ENCODE data around the gene HES6.

HES6 gene

DNA sequence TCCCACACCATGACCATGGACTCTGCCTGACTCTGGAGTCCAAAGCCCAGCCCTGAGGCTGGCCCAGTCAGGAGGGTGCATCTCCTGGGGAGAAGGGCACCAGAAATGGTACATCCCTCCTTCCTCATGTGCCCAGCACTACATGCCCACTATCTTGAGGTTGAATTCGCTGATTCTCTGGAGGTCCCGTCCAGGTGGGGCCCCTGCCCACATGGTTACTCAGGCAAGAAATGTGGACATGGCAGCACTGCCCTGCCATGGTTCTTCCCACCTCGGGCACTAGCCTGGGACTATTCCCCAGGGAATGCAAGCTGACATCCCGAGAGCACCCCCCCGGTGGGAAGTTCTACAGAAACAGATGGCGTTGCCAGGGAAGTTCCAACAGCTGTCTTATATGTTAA, 15.3 kb upstream of the HES6 start:
- no peak for DNase-seq

DNA sequence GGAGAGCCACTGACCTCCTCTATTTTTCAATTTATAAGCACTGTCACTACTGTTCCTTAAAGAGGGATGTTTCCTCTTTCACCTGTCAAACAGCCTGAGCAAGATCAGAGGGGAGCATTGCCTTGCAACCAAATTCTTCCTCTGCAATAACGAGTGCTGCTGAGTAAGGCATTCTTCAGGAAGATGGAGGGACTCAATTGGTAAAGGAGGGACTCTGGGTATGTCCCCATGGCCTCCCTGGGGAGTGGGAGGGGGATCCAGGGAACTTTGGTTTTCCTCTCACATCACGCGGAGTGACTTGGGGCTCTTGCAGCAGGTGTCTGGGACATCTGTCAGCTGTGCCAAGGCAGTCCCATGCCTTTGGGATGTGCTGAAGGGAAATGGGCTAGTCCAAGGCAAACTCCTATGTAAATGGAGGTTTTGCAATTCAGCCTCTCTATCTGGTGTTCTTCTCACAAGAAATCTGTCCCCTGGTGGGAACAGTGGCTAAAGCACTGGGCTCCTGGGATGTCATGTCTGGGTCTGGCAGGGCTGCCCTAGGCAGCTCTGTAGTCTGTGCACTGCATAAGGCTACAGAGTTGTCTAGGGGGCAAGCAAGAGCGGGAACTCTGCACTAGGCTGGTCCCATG, 14.4 kb upstream of the HES6 start:
- DNase-seq: no peak

DNA sequence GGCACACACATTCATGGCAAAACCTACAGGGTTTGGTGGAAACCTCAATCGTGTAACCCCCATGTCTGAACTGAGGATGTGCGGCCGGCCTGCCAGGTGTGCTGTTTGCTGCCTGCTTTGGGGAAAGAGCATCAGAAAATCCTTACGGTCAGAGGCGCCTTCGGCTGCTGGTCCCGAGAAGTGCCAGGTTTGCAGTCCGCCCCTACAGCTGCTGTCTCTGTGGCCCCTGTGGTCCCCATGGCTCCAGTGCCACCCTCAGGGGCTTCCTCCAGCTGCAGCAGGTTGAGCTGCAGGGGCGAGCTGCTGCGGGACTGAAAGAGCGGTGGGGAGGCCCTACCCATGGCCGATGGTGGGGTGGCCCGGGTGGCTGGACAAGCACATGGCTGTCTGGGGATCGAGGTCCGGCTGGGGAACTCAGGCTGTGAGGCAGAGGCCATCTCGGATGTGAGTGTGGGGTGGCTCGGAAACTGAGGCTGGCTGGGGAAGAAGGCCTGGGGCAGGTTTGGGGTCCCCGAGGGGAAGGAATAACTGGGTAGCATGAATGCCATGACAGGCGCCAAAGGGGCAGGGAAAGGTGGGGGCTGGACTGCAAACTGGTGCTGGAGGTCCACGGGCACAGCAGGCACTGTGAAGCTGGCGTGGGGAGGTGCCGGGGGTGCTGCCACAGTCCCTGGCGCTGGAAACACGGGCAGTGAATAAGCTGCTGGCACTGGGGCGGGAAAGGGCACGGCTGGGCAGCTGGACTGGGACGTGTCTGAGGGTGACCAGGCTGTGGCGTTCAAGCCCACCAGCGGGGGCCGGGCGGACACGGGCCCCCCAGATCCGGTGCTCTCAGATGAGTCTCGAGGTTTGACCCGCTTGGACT, 13.2 kb upstream of the HES6 start:
- no peak for DNase-seq

DNA sequence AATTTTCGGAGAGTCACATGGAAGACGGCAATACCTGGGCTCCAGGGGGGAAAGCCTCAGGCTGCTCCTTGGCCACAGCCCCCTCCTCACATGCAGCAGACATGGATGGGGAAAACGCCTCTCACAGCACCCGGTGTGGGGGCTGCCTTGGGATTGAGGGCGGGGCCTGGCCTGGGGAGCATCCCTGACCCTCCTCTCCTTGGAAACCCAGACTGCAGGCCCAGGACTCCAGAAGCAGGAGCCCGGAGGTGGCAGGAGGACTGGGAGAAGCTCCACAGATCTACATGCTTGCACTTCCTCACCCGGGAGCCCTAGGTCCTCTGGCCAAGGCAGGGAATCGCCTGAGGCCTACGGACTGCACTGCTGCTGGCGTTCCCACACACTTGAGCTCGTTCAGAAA, 12.1 kb upstream of the HES6 start:
- no peak for DNase-seq

DNA sequence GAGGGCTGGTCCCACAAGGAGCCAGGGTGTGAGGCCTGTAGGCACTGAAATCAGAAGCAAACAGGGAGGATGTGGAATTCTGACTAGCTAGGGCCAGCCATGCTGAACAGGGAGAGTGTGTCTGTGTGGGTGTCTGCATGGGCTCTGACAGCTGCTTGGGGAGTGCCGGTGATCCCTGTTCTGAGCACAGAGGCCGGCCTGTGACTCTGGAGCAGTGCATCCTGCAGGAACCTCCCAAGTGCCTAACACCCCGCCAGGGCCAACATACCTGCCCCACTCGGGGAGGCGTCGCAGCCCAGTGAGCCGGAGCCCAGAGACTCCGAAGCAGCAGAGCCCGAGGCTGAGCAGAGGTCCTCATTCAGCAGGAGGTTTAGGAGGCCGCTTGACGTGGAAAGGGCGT, 11.5 kb upstream of the HES6 start:
- no peak for DNase-seq

DNA sequence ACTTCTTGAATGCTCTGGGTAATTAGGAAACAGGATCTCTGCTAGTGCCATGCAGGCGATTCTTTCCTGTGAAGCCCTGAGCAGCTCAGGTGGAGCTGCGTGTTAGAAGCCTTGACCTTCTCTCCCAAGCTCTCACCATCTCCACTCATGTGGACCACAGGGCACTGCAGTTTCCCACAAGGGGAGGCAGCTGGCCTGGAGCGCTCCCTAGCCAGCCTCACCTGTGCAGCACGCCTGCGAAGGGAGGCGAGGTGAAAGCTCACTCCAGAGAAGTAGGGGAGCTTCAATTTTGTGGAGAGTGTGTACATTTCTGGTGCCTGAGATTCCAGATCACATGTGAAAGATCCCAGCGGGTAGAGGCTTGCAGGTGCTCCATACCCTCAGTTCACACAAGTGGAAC, 11.1 kb upstream of the HES6 start:
- no peak for DNase-seq

DNA sequence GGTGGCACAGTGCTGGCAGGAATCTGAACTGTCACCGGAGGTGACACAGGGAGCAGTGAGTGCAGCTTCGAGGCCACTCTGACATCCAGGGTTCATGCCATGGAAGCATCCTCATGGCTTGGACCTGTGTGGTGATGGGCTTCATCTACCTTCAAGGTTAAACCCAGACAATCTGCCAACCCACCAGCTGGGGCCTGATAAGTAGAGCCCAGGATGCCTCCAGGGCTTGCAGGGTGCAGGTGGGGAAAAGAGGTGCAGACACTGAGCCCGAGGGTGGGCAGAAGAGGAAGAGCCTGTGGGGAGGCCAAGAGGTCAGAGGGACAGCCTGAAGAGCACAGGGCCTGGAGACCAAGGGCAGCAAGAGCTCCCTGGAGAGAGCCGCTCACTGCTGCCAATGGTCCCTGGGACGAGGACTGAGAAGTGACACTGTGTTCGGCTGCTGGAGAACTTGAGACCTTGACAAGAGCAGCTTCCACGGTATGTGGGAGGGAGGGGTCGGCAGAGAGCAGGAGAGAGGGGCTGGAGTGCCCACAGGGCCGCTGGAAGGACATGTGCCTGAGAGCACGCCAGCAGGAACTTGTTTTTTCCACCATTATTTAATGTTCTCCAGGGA, 8.1 kb upstream of the HES6 start:
- no peak for DNase-seq

DNA sequence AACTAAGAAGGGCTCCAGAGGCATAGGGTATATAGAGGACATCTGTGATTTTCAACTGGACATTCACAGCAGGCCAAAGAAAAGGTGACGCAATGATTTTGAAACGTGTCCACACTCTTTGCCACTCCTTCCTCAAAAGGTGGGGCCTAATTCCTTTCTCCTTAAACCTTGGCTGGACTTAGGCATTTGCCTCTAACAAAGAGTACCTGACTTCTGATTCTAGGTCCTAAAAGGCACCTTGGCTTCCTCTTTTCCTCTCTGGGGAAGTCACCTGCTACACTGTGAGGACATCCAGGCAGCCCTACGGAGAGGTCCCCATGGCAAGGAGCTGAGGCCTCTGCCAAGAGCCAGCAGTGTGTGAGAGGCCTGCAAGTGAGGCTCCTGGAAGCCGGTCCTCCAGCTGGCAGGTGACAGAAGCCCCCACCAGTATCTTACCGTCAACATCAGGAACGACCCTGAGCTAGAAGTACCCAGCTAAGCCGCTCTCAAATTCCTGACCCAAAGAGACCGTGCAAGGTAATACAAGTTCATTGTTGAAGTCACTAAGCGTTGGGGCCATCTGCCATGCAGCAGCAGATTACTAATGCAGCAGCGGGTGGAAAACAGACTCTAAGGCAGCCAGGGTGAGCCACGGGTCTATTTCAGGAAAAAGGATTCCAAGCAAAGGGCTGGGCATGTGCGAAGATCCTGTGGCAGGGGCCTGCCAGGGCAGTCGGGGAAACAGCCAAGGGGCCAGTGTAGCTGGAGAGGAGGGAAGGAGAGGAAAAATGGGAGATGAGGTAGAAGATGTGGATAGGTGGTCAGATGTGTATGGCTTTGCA, 7.4 kb upstream of the HES6 start:
- DNase-seq: no peak

DNA sequence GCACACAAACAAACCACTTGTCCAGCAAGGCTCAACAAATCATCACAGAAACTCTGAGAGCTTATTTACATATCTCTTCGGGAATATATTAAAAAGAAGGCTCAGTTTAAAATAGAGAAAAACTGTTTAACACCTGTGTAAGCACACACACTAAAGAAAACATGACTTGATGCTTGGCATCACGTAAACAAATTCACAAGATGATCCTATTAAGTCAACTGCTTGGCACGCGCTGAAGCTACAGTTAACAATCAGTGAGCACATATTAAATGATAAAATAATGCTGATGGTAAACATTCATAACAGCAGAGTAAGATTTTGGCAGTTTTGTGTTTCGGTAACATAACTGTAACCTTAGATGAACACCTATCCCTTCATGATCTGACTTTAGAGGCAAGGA, 4.3 kb upstream of the HES6 start:
- DNase-seq: no peak

DNA sequence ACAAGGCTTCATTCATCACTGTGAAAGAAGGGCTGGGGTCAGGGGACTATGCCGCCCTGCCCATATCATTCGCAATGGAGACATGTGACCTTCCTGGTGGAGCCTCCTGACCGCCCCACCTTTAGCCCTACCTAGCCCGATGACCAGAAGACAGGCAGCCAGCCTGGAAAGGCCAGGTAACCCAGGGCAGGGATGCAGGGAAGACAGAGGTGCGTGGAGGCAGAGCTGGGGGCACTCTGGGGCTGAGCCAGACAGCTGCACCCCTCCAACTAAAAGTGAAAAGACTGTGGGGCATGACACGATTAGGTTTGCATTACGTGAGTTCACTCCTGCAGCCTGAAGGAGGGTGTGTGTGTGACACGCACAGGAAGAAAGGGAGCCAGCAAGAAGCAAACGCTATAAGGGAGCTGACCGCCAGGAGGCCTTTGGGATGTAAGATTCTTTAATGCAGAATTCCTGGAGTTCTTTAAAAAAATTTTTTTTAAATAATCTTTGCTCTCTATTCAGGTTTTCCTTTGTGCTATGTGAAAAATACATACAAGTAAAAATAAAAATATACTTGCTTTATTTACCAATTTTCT, 3.7 kb upstream of the HES6 start:
- no peak for DNase-seq

DNA sequence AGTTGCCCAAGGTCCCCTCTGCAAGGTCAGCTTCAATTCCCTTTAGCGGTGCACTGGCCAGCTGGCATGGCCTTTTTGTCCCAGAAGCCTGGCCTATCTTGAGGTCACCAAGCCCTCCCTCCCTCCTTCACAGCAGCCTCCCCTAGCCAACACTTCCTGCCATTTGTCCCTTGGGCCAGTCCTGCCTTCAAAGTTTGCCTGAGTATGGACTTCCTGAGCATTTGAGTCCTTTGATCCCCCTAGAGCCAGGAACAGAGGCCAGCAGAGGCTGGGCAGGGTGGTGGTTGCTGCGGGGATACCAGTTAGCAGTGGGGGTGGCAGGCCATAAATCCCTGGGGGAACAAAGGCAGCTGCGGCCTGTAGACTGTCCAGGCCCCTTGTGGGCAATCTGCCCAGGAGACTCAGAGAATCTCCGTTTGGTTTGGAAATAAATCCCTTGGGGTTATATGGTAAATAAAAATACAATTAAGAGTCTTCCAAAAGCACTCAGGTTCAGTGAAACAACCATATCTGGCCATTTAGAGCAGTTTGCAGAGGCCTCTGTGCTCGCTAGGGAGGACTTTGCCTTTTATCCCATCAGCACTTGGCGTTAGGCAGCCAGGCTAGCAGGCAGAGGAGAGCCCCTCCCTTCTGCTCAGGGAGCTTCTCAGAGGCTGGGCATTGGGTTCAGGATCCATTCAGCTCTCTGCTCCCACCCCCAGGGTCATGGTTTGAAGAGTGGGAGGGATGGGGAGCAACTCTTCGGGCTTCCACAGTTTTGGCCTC, 3.1 kb upstream of the HES6 start:
- peak in 1 of 51 donors; percentile 7 for DNase-seq

DNA sequence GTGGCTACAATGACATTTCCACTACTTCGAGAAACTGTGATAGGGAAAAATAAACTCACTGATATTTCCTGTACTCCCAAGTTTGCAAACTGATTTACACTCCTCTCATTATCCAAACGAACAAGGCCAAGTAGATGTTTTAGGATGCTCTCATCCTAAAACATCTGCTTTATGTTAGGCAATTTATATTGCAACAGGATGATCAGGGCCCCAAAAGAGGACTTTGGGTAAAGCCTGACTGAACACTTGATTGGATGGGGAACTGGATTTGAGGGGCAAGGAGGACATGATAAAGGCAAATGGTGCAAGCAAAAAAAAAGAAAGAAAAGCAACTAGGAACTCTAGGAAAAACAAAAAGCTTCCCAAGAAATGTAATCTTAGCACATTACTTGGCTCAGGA, 2.1 kb upstream of the HES6 start:
- DNase-seq: no peak

DNA sequence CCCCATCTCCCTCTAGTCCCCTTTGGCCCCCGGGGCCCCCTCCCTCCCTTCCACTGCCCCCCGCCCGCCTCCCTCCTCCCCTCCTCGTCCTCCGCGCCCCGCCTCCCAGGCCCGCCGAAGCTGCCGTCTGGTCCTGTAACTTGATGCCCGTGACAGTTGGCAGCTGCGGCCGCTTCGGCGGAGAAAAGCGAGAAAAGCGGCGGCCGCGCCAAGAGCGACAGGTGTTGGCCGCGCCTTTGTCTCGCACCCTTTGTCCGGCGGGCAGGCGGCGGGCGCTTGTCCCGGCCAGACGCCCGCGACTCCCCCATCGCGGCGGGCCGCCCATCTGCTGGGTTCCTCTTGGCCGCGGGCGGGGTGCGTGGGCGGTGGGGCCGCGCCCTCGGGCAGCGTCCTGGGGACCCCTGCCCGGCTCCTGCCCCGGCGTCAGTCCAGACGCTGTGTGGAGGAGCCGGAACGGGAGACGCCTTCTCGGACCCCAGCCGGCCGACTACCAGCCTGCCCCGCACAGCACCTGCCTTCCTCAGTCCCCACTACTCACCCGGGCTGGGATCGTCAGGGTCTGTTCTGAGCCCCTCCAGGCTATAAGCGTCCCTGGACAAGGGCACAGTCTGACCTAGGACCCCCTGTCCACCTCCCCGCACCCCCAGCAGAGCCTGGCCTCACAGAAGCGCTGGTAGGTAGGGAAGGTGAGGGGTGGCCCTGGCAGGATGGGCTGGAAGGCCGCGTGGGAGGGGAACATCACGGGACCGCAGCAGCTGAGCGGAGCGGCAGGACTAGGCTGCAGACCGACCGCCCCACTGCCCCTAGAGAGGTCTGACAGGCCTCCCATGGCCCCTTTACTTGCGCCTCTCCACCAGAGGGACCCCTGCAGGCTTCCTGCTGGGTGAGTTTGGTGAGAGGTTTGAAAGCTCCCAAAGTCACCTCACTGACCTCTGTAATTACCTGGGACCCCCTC, 1.2 kb upstream of the HES6 start:
- DNase-seq: peak in 5 of 51 donors; percentile 12 to 32 (median 27)

DNA sequence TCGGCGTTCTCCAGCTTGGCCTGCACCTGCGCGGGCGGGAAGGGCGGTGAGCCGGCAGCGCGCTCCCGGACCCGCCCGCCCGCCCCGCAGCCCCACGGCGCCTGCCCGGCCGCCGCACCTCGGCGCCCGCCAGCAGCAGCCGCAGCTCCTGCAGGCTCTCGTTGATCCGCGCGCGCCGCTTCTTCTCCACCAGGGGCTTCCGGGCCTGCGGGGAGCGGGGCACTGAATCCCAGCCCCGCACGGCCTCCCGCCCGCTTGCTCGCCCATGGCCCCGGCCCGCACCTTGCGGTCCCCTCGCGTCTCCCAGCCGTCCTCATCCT, 335 bp downstream of the HES6 start:
- no peak for DNase-seq

DNA sequence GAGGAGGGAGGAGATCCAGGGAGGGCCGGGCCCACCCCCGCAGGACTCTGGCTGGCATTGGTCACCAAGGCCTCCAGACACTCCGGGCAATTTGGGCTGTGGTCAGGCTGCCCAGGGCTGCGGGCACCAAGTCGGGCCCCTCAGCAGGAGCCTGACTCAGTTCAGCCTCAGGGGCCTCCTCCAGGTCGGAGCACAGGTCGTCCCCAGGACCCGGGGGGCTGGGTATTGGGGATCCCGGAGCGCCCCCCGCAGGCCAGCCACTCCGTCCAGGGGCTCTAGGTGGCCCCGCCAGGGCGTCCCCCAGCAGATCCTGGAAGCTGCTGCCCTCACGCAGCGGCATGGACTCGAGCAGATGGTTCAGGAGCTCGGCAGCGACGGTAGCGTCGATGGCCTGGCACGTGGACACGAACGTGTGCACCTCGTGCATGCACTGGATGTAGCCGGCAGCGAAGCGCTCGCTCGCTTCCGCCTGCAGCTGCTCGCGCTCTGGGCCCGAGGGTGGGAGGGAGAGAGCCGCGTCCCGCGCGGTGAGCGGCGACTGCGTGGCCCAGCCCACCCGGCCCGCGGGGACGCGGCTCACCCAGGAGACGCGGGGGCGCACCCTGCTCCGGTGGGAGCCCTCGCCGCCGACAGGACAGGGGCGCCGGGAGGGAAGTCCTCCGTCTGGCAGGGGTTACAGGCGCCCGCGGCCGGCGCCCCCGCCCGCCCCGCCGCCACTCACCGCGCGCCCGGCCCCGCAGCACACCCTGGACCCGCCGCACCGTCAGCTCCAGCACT, 884 bp downstream of the HES6 start:
- peak in 1 of 51 donors; percentile 30 for DNase-seq

DNA sequence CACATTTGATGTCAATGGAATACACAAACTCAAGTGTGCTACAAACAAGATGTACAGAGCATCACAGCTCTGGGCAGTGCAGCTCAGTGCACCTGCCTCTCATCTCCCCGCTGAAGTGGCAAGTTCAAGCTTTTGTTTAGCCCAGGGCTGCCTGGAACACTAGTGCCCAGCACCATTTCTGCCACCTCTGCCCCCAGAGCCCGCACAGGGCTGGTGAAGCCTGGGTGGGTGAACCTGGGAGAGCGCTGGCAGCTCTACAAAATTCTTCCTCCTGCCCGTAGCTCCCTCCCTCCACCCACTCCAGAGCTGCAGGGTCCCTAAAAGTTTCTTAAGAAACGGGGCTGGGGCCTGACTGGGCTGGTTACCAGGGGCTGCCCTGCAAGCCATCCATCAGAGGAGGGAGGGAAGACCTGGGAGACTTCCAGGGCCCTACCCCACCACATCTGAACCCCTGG, 1.5 kb downstream of the HES6 start:
- no peak for DNase-seq

DNA sequence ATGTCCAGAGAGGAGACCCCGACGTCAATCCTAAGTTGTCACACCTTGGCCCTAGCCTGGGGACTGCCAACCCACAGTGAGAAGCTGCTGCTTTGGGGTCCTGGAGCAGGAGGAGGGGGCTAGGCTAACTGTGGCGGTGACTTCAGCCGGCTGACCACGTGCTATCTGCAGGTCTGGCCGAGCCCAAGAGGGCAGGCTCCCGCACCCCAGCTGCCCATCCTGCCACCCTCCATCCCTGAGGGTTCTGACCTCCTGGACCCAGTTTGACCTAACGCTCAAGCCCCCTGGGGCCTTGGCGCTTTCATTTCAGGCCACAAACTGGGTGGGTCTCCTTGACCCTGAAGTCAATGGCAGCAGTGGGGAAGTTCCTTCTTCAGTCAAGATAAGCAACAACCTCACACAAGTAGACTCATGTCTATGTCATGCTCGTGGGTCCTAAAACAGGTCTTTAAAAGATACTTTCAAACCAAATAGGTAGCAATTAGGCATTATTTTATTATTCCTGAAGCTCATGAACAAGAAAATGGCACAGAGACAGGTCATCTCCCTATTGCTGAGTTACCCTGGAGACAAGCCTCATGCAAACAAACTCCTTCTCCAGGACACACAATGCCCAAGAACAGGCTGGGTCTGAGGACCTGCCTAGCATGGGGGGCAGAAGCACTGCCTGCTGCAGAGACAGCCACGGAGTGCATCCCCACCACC, 2.3 kb downstream of the HES6 start:
- DNase-seq: no peak

DNA sequence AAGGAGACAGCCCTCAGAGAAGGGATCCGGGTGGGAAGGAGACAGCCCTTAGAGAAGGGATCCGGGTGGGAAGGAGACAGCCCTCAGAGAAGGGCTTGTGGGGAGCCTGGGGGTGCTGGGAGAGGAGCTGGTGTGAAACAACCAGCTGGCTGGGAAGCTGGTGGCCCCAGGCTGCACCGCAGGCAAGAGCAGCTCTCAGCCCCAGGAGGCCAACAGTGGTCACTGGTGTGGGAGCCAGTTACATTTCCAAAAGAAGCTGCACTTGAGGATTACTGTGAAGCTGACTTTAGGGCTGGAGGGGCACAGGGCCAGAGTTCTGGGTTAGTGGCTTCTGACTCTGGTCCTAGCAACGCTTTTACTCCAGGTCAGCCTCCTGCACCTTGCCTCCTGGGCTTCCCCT, 3.3 kb downstream of the HES6 start:
- no peak for DNase-seq

Data from hypothalamus (tissue), 51 donors.